Uterus (tissue), 2 donors: ENCODE data around the gene OSBPL8.

Experiments
- POLR2A ChIP-seq, 2 donors: fragments of 450-650 bp; IDR thresholded peaks; one replicate each; pipeline ENCODE4 v1.6.1; 2016; ENCODE audit warnings: antibody characterized with exemption in 2 of 2, mild to moderate bottlenecking in 1 of 2, moderate library complexity in 1 of 2
- TF ChIP-seq, protein P1 (sequence below), 4 experiments: fragments of 200-600 bp in 2 of 4; fragments of 450-650 bp in 2 of 4; sonication (generic) in 2 of 4; IDR thresholded peaks; one replicate each; pipeline ENCODE4 v1.5.1; 2016 to 2019; ENCODE audit warnings: antibody characterized with exemption in 4 of 4, mild to moderate bottlenecking in 2 of 4, moderate library complexity in 1 of 4

DNA sequence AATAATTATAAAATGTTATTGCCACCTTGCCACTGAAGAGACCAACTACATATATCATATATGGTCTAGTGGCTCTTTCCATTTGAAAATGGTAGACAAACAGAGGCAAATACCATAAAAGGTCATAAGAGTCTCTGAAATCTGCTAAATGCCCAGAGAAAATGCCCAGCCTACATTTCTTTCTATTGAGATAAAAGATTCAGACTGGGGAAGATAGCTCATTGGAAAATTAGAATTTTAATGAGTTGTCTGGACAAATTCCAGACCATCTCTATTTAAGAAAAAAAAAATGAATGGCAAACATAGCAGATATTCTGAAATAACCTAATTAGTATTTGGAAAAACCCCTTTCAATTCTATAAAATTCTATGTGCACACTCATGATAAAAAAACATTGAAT, 131.5 kb downstream of the OSBPL8 start:
- TF ChIP-seq, protein P1, sequence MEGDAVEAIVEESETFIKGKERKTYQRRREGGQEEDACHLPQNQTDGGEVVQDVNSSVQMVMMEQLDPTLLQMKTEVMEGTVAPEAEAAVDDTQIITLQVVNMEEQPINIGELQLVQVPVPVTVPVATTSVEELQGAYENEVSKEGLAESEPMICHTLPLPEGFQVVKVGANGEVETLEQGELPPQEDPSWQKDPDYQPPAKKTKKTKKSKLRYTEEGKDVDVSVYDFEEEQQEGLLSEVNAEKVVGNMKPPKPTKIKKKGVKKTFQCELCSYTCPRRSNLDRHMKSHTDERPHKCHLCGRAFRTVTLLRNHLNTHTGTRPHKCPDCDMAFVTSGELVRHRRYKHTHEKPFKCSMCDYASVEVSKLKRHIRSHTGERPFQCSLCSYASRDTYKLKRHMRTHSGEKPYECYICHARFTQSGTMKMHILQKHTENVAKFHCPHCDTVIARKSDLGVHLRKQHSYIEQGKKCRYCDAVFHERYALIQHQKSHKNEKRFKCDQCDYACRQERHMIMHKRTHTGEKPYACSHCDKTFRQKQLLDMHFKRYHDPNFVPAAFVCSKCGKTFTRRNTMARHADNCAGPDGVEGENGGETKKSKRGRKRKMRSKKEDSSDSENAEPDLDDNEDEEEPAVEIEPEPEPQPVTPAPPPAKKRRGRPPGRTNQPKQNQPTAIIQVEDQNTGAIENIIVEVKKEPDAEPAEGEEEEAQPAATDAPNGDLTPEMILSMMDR (IDR thresholded peaks at IDR 0.05), result no peak
- TF ChIP-seq POLR2A (IDR thresholded peaks at IDR 0.05), result no peak
